Stimulated activated CD8-positive, alpha-beta memory T cell treated with anti-CD3 and anti-CD28 coated beads, Interleukin-15, amount 100 ng/mL, for 48 hours (primary cell): ENCODE results near the gene NOM1.

ENCODE experiments used
- DNase-seq, 2 donors: peaks; one replicate each; pipeline ENCODE4 v3.0.0-alpha.2; 2020; ENCODE audit warnings: low read depth in 2 of 2

NOM1 gene

DNA sequence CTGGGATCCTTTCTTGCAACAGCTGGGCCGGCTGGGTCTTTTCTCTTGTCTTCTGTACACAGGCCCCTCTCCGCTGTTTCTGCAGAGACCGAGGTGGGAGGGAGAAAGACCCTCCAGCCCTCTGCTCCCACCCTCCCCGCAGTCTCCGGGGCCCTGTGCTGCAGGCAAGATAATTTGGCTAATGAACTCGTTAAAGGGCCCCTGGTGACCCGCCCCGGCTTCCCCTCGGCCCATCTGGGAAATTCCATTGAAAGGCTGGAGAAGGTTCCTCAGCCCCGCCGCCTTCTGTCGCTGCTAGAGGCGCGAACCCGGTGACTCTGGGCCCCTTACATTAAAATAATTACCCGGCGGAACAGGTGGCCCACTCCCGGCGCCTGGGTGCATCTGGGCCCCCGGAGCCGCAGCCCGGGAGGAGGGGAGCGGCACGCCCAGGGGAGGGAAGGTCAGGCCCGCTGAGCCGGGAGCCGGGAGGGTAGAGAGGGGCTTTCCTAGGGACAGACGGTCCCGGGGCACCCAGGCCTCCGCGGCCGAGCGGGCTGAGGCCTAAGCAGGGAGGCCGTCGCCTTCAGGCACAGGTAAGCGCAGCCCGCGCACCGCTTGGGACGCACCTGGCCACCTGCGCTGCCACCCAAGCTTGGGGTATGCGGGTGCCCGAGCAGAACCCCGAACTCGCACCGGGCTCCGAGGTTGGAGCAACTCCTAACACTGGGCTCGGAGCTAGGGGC lies 68.3 kb downstream of the NOM1 start:
- DNase-seq: no peak

DNA sequence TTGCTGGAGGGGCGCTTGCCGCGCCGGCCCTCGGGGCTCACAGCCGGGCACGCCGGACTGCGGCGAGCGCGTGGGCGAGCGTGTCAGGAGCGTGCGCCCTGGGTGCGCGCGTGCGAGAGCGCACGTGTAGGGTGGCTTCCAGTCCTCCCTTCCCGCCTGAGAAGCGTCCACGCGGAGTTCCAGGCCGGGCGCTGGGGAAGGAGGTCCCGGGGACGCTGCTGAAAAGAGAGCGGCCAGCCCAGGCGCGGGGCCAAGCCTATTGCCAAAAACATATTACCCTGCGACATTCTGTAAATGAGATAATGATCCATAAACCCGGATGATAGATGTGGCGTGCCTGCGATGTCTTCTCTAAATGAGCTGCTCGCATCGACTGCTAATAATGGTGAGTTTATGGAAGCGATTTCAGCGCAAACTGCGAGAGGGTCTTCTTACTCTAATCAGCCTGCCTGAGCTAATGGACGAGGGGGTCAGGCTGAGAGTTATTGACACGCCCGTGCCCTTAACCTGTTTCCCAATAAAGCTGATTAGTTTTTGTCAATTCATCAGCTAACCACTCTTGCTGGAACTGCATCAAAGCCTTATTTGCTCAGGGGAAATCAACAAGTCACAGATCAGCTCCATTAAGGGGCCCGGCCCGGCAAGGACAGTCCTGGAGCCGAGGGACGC lies 69.0 kb downstream of the NOM1 start:
- DNase-seq: no peak

DNA sequence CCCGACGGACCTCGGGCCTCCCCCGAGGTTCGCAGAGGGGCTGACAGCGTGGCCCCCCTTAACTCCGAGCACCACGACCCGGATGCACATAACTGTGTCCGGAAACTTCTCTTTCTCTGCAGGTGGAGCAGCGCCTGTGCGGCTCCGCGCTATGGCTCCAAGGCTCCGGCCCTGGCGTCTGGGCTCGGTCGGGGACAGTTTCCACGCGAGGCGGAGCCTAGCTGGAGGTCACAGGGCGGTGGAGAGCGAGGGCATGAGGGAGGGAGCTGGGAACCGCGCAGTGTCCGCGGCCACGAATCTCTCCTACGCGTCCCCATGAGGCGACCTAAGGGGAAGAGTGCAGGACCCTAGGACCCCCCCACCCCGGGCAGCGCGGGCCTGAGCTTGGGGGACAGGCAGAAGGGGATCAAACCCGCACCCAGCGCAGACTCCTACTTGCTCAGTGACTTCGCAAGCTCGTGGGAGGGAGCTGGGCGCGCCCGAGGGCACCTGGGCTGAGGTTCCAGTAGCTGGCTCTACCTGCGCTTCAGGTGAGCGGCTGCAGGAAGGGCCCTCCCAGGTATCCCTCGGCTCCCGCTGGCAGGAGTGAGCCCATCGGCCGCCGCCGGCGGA lies 69.6 kb downstream of the NOM1 start:
- DNase-seq: no peak

DNA sequence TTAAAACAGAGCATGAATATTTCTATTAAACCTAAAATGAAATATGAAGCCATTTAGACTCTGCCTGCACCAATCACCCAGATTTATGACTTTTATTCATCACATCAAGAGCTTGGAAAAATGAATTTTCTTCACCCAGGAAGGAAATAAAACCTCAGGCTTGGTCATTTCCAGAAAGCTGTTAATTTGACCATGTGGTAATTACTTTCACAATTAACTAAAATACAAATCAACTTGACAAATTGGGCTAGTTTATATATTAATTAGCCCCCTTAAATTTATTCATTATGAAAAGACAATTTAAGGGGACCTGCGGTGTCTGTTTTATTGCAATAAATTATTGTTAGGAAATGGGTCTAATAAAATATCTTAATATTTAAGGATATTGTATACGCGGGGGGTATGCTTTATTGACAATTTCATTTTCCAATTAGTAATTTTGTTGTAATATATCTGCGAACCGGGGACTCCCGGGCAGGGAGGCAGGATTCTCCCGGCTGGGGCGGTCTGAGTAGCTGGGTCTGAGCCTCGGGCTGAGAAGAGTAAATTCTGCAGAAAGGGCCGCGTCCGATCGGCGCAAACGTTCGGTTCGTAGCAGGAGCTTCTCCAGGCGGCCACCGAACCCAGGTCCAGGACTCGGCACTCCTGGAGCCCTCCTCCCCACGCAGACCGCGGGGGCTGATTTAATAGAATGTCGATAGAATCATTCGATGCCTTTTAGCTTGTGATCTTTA lies 70.4 kb downstream of the NOM1 start:
- no peak for DNase-seq

DNA sequence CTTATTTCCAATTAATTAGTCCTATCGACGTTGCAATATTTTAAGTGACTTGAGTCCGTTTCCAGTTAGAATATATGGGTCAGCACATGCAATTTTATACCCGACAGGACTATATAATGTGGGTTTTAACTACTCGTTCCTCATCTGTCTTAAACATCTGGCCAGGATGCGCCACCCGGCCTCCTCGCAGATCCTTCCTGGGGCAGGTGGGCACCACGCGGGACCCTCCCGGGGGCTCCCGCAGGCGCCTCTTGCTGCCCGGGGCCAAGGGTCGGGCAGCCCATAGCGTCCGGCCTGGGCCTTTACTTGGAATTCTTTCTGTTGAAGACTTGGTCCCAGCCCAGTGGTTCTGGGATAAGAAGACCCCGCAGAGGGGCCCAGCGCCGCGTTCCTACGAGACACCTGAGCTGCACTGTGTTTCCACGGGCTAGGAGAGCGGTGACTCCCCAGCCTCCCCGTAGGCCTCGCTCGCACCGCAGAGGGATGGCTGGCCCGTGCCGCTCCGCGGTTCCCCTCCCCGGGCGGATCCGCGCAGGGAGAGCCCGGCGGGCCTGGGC lies 71.1 kb downstream of the NOM1 start:
- DNase-seq: no peak

DNA sequence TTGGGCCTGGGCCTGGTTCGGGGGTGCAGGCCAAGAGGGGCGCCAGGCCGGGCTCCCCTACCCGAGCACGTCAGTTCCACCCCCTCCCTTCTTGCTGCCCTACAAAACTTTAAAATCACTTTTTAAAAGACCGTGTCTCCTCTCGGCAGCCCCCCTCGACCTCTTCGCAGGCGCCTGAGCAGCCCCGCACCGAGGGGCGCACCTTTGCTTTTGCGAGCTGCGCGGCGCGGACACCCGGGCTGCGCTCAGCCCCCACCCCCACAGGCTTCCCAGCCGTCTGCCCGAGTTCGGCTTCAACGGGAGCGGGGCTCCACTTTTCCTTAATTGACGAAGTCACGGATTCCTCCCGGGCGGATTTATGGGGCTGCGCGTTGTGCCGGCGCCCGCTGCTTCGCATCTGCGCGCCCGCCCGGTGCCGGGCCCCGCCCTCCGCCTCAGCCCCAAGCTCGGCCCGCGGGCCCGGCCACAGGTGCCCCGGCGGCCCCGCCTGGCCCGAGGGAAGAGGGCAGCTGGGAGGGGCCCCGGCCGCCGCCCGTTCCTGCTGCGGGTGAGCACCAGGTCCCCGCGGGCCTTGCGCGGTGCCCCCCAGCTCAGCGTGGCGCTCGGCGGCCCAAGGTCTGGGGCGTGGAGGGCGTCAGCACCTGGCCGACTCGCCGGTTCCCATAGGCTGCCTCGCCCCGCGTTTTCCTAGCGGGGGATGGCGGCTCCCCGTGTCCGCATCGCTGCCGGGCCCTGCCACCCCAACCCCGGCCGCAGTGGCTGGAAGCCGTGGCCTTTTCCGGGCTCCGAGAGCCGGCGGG lies 71.8 kb downstream of the NOM1 start:
- no peak for DNase-seq

DNA sequence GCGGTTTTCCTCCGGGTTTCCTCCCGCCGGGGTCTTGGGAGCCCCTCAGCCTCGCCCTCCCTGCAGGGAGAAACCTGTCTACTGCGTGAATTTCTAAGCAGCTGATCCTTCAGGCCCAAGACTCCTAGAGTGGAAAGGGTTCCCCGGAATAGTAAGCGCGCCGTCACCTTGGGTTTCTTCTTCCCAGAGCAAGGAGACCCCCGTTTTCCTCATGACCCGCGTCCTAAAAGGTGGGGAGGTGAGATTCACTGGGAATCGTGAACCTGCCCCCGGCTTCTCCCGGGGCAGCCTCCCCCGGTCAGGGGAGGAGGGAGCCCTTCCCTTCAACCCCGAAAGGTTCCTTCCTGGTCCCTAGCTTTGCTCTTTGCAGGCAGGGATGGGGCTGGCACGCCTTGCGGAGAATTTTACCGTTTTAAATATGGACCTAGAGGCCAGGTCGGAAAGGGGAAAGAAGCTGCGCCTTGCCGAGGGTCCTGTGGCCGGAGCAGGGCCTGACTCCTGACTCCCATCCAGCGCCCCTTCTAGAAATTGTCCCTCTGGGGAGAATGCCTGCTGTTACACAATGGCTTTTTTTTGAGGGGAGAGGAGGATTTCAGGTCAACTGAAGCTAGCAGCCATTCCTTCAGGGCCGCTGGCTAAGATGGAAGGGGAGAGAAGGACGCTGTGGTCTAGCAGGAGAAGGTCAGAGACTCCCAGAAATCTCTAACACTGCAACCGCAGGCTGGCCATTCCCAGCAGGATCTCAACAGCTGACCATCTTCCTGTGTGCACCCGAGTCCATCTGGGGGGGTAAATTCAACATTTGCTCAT lies 72.6 kb downstream of the NOM1 start:
- DNase-seq: no peak
